ENCODE results near the gene USHBP1.

Gene USHBP1

DNA sequence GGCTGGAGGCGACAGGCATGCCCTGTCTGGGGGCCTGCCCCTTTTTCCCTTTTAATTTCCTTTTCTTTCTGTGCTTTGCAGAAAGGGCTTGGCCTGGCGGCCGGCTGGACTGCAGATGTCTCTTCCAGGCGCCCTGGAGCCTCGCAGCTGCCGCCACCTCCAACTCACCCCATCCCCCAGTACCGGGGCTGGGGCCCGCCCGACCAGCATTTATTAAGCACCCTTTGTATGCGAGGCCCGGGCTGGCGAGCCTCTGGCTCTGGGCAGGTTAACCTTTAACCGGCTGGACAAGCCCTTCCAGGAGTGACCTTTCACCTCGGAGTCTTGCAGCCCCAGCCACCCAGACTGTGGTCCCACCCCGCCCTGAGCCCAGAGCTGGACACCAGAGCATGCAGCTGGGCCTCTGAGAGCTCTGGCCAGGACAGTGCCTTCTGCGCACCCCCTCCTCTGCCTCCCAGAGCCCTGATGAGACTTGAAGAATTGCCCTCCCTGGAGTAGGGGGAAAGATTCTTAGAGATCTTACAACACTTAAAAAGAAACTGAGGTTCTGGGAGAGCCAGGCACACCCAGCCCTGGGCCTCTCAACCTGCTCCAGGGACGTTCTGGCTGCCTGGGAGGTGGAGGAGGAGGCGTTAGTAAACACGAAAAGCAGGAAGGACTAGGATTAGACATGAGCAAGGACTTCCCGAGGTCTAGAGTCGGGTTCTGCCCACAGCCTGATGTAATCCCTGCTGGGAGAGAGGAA, 17.7 kb downstream of the USHBP1 start:
- H3K9ac ChIP-seq (ENCODE audit: low read length) = peak overlapping the region; percentile 68
- peaks cover 10% of the 10 kb centered on the region for H3F3A ChIP-seq (ENCODE audit: insufficient read depth)
- H3K27ac ChIP-seq (ENCODE audit: low read depth, low read length) = peak overlapping the region; percentile 67
- H4K20me1 ChIP-seq (ENCODE audit: low read depth, low read length) = no peaks in the 10 kb centered on the region
- peak overlapping the region; percentile 72 for H2AFZ ChIP-seq (ENCODE audit: low read depth, low read length, severe bottlenecking)
- H3K4me3 ChIP-seq (ENCODE audit: insufficient read depth, low read length, poor library complexity, severe bottlenecking) = peak overlapping the region; percentile 64
- no peaks in the 10 kb centered on the region for H3K27me3 ChIP-seq (ENCODE audit: low read length)
- H3K79me2 ChIP-seq (ENCODE audit: insufficient read depth, low read length) = peaks cover 3% of the 10 kb centered on the region; the same call in 1 of the 2 replicates
- TF ChIP-seq CTCF (IDR thresholded peaks at IDR 0.05; ENCODE audit: insufficient read depth, low read length, poor library complexity, severe bottlenecking) = no peak
- TF ChIP-seq EZH2phosphoT487 (conservative IDR thresholded peaks at IDR 0.05; ENCODE audit: low read length) = no peak
- no peaks in the 10 kb centered on the region for H3K9me2 ChIP-seq (replicated peaks; ENCODE audit: insufficient read depth, low read length)
- H3K36me3 ChIP-seq (ENCODE audit: low read length) = no peaks in the 10 kb centered on the region
- peak overlapping the region; percentile 93 for H3K4me2 ChIP-seq (ENCODE audit: low read depth, low read length, poor library complexity, severe bottlenecking)
- H3K9me3 ChIP-seq (ENCODE audit: insufficient read depth, low read length) = no peaks in the 10 kb centered on the region

DNA sequence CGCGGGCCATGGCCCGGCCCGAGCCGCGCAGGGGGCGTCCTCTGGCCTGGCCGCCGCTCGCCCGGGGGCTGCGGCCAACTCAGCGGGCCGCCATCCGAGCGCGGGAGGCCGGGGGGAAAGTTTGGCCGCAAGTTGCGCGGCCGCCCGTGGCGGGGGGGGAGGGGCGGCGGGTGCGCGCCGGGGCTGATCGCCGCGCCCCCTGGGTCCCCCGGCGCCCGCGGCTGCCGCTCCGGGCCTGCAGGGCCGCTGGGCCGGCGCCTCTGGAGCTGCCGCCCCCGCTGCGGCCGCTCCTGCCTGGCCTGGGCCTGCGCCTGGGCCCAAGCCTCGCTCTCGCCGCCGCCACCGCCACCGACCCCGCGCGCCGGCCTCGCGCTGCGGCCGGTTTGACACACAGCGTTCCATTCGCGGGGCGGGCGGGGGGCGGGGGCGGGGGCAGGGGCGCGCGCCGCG, 19.0 kb downstream of the USHBP1 start, which contains the start of gene NR2F6:
TSS of gene NR2F6 (minus strand) at position 385 of the 450 bp plus-strand sequence. CDS start 699 bp downstream, outside the sequence.
- Histone ChIP-seq H3K4me2 (ENCODE audit: low read depth, low read length, poor library complexity, severe bottlenecking) (peak within 1 kb of the TSS; percentile 93), H3K27ac (ENCODE audit: low read depth, low read length) (peak within 1 kb of the TSS; percentile 67), H3K9ac (ENCODE audit: low read length) (peak within 1 kb of the TSS; percentile 68), H3K4me3 (ENCODE audit: insufficient read depth, low read length, poor library complexity, severe bottlenecking) (peak within 1 kb of the TSS; percentile 64), H3K79me2 (ENCODE audit: insufficient read depth, low read length) (peaks cover 3% of the 10 kb centered on the region; the same call in 1 of the 2 replicates), H3K27me3 (ENCODE audit: low read length) (no peaks in the 10 kb centered on the region), H3F3A (ENCODE audit: insufficient read depth) (peaks cover 10% of the 10 kb centered on the region), H4K20me1 (ENCODE audit: low read depth, low read length) (no peaks in the 10 kb centered on the region), H3K36me3 (ENCODE audit: low read length) (no peaks in the 10 kb centered on the region), H2AFZ (ENCODE audit: low read depth, low read length, severe bottlenecking) (peak within 1 kb of the TSS; percentile 72), H3K9me2 (replicated peaks; ENCODE audit: insufficient read depth, low read length) (no peaks in the 10 kb centered on the region), H3K9me3 (ENCODE audit: insufficient read depth, low read length) (no peaks in the 10 kb centered on the region)
- TF ChIP-seq CTCF (IDR thresholded peaks at IDR 0.05; ENCODE audit: insufficient read depth, low read length, poor library complexity, severe bottlenecking) (no peak), EZH2phosphoT487 (conservative IDR thresholded peaks at IDR 0.05; ENCODE audit: low read length) (no peak)

- Histone ChIP-seq H3K9ac (ENCODE audit: low read length) (peak overlapping the region; percentile 59), H3K27ac (ENCODE audit: low read depth, low read length) (peak overlapping the region; percentile 26; the same call in 1 of the 2 replicates)
Observed at GRCh38 chr19:17244618-17245534, 19.7 kb downstream of the USHBP1 start.

More at GRCh38 chr19:17244618-17245534, 19.7 kb downstream of the USHBP1 start:
- no peaks in the 10 kb centered on the region for H3K9me3 ChIP-seq (ENCODE audit: insufficient read depth, low read length)
- TF ChIP-seq CTCF (IDR thresholded peaks at IDR 0.05; ENCODE audit: insufficient read depth, low read length, poor library complexity, severe bottlenecking) = no peak
- H3K4me2 ChIP-seq (ENCODE audit: low read depth, low read length, poor library complexity, severe bottlenecking) = peak overlapping the region; percentile 41
- no peaks in the 10 kb centered on the region for H3K27me3 ChIP-seq (ENCODE audit: low read length)
- H3K9me2 ChIP-seq (replicated peaks; ENCODE audit: insufficient read depth, low read length) = no peaks in the 10 kb centered on the region
- peak overlapping the region; percentile 57 for H3K4me3 ChIP-seq (ENCODE audit: insufficient read depth, low read length, poor library complexity, severe bottlenecking)
- no peaks in the 10 kb centered on the region for H4K20me1 ChIP-seq (ENCODE audit: low read depth, low read length)
- H2AFZ ChIP-seq (ENCODE audit: low read depth, low read length, severe bottlenecking) = no peak overlapping the region
- H3F3A ChIP-seq (ENCODE audit: insufficient read depth) = peaks cover 10% of the 10 kb centered on the region
- H3K36me3 ChIP-seq (ENCODE audit: low read length) = no peaks in the 10 kb centered on the region
- peaks cover 3% of the 10 kb centered on the region; the same call in 1 of the 2 replicates for H3K79me2 ChIP-seq (ENCODE audit: insufficient read depth, low read length)
